Lower leg skin (tissue), 3 donors: ENCODE data around the gene PIK3CB.
"Not testable (repeated sequence)": the region's sequence is repeated elsewhere in the genome, so short reads cannot be mapped to it uniquely, and the experiment has no call there.

ENCODE experiments used
- POLR2A ChIP-seq, 2 donors: fragments of 450-650 bp; IDR thresholded peaks; one replicate each; pipeline ENCODE4 v1.6.1; 2016 to 2017; ENCODE audit warnings: antibody characterized with exemption in 2 of 2, mild to moderate bottlenecking in 1 of 2, moderate library complexity in 1 of 2
- TF ChIP-seq, protein P1 (sequence below), 3 donors: fragments of 450-650 bp; IDR thresholded peaks; one replicate each; pipeline ENCODE4 v1.5.1; 2016; ENCODE audit warnings: antibody characterized with exemption in 3 of 3, mild to moderate bottlenecking in 3 of 3, moderate library complexity in 2 of 3

- TF ChIP-seq, protein P1, sequence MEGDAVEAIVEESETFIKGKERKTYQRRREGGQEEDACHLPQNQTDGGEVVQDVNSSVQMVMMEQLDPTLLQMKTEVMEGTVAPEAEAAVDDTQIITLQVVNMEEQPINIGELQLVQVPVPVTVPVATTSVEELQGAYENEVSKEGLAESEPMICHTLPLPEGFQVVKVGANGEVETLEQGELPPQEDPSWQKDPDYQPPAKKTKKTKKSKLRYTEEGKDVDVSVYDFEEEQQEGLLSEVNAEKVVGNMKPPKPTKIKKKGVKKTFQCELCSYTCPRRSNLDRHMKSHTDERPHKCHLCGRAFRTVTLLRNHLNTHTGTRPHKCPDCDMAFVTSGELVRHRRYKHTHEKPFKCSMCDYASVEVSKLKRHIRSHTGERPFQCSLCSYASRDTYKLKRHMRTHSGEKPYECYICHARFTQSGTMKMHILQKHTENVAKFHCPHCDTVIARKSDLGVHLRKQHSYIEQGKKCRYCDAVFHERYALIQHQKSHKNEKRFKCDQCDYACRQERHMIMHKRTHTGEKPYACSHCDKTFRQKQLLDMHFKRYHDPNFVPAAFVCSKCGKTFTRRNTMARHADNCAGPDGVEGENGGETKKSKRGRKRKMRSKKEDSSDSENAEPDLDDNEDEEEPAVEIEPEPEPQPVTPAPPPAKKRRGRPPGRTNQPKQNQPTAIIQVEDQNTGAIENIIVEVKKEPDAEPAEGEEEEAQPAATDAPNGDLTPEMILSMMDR (IDR thresholded peaks at IDR 0.05), result not testable (repeated sequence)
- not testable (repeated sequence) for TF ChIP-seq POLR2A (IDR thresholded peaks at IDR 0.05)
Measured at GRCh38 chr3:138726042-138726441, 108.7 kb downstream of the PIK3CB start.
